HepG2 (cell line): ENCODE data around the gene MOGAT3. TPM values are rescaled to one million over a fixed set of nuclear protein-coding genes. Genes with fewer than 3 reads are reported as not detected.

ENCODE experiments used
- ATAC-seq: fragments of 200-7000 bp; cut with Tn5 transposase; 3 replicates; pipeline ENCODE4 v1.9.1; 2020; ENCODE audit warnings: mild to moderate bottlenecking, moderate library complexity
- BruUV-seq: library from RNA; stranded (reverse); fragments of 400-500 nt; replicated peaks from 2 replicates; lab custom pipeline; 2021; lab: Mats Ljungman, UMichigan
- CTCF ChIA-PET: fragments of 300-600 bp; formaldehyde crosslinking; extraction: SDS; loops from one replicate; lab custom pipeline; 2021; ENCODE audit warnings: low total read pairs, inconsistent platforms, low intra/inter-chr PET ratio; lab: Yijun Ruan, JAX
- POLR2A ChIA-PET: fragments of 350-600 bp; sonication (Branson Sonifier 250); formaldehyde crosslinking; loops from one replicate; lab custom pipeline; 2020; ENCODE audit warnings: antibody characterized with exemption, inconsistent platforms; lab: Yijun Ruan, JAX
- DNase-seq: peaks from one replicate; pipeline ENCODE4 v3.0.0-alpha.2; 2015; ENCODE audit warnings: low spot score
- FAIRE-seq: peaks from 3 replicates; lab custom pipeline; 2011; peaks lifted over from hg19 to GRCh38; lab: Jason Lieb, UNC
- H2AFZ ChIP-seq: one replicate; pipeline ENCODE4 v1.6.1; 2011; ENCODE audit warnings: low read length, inconsistent platforms
- H3K27ac ChIP-seq: fragments of 300-600 bp; 3 replicates; pipeline ENCODE4 v1.8.0; 2011; ENCODE audit warnings: mixed run types, mild to moderate bottlenecking, mixed read lengths, low read length, inconsistent platforms; ENCODE audit not compliant: insufficient read depth; ENCODE audit errors: extremely low read length
- H3K27me3 ChIP-seq, 2 experiments: fragments of 200-600 bp in 1 of 2; 2 replicates in 1 of 2; 3 replicates in 1 of 2; pipeline versions ENCODE4 v1.6.0 to v1.8.0; 2011; ENCODE audit warnings: low read length in 2 of 2, mild to moderate bottlenecking in 2 of 2, moderate library complexity in 2 of 2, inconsistent platforms in 1 of 2; ENCODE audit not compliant: insufficient read depth in 2 of 2, control insufficient read depth in 1 of 2
- H3K36me3 ChIP-seq, 2 experiments: fragments of 200-600 bp in 1 of 2; replicated peaks in 1 of 2; 2 replicates in 1 of 2; 3 replicates in 1 of 2; pipeline versions ENCODE4 v1.5.1 to v1.8.0; 2011; ENCODE audit warnings: low read length in 2 of 2, inconsistent platforms in 1 of 2; ENCODE audit not compliant: insufficient read depth in 2 of 2, control insufficient read depth in 1 of 2
- H3K4me1 ChIP-seq: 2 replicates; pipeline ENCODE4 v1.5.1; 2012; ENCODE audit warnings: low read length, inconsistent platforms; ENCODE audit not compliant: insufficient read depth
- H3K4me2 ChIP-seq: 2 replicates; pipeline ENCODE4 v1.6.0; 2011; ENCODE audit warnings: low read depth, low read length, inconsistent platforms
- H3K4me3 ChIP-seq, 3 experiments: fragments of 200-600 bp in 1 of 3; sonication (generic), shearing (Covaris generic) in 1 of 3; replicated peaks in 1 of 3; 2 replicates each; pipeline ENCODE4 v1.5.1; 2011 to 2016; ENCODE audit warnings: low read length in 3 of 3, inconsistent platforms in 2 of 3, low read depth in 2 of 3, mild to moderate bottlenecking in 2 of 3, control low read depth in 1 of 3, mixed read lengths in 1 of 3; ENCODE audit not compliant: insufficient read depth in 1 of 3
- H3K79me2 ChIP-seq: one replicate; pipeline ENCODE4 v1.6.1; 2011; ENCODE audit warnings: low read length, inconsistent platforms; ENCODE audit not compliant: insufficient read depth
- H3K9ac ChIP-seq: 2 replicates; pipeline ENCODE4 v1.6.0; 2011; ENCODE audit warnings: mild to moderate bottlenecking, low read depth, low read length, inconsistent platforms; ENCODE audit not compliant: insufficient read depth
- H3K9me3 ChIP-seq: 2 replicates; pipeline ENCODE4 v1.5.1; 2012; ENCODE audit warnings: mild to moderate bottlenecking, low read length
- H4K20me1 ChIP-seq: 2 replicates; pipeline ENCODE4 v1.6.0; 2011; ENCODE audit warnings: inconsistent platforms, mild to moderate bottlenecking, low read length, moderate library complexity; ENCODE audit not compliant: insufficient read depth
- ETV6 ChIP-seq: sonication (generic); formaldehyde crosslinking; conservative IDR thresholded peaks from 2 replicates; pipeline ENCODE4 v1.4.0; 2020; ENCODE audit warnings: missing genetic modification reagents
- FOSL2 ChIP-seq: sonication (generic); formaldehyde crosslinking; IDR thresholded peaks from 2 replicates; pipeline ENCODE4 v1.4.0; 2020; ENCODE audit warnings: missing genetic modification reagents
- JUNB ChIP-seq: sonication (generic); formaldehyde crosslinking; IDR thresholded peaks from 2 replicates; pipeline ENCODE4 v1.8.0; 2022; ENCODE audit warnings: missing genetic modification reagents, mild to moderate bottlenecking, borderline replicate concordance
- MIER3 ChIP-seq: IDR thresholded peaks from 2 replicates; pipeline ENCODE4 v1.6.1; 2016; ENCODE audit warnings: missing compliant biosample characterization, borderline replicate concordance
- RBAK ChIP-seq: sonication (generic); formaldehyde crosslinking; IDR thresholded peaks from 2 replicates; pipeline ENCODE4 v1.5.1; 2020; ENCODE audit warnings: mild to moderate bottlenecking, missing genetic modification reagents
- SALL2 ChIP-seq: sonication (generic); formaldehyde crosslinking; IDR thresholded peaks from 2 replicates; pipeline ENCODE4 v1.8.1; 2023; ENCODE audit warnings: mild to moderate bottlenecking, missing genetic modification reagents, inconsistent platforms
- ZNF207 ChIP-seq: fragments of 450-650 bp; IDR thresholded peaks from 2 replicates; pipeline ENCODE4 v1.6.1; 2016; ENCODE audit warnings: antibody characterized with exemption, borderline replicate concordance
- ZNF335 ChIP-seq: sonication (generic); formaldehyde crosslinking; IDR thresholded peaks from 2 replicates; pipeline ENCODE4 v1.4.0; 2020; ENCODE audit warnings: missing genetic modification reagents
- ZNF501 ChIP-seq: sonication (generic); formaldehyde crosslinking; IDR thresholded peaks from 2 replicates; pipeline ENCODE4 v1.5.1; 2020; ENCODE audit warnings: mild to moderate bottlenecking, moderate library complexity, missing genetic modification reagents
- ZNF572 ChIP-seq: sonication (generic); formaldehyde crosslinking; IDR thresholded peaks from 2 replicates; pipeline ENCODE4 v1.5.1; 2020; ENCODE audit warnings: mild to moderate bottlenecking, missing genetic modification reagents
- WGBS: methylation state at CpG from one replicate; pipeline ENCODE4 v1.1.6; 2017; ENCODE audit warnings: low lambda C conversion rate; 5-methylcytosine and 5-hydroxymethylcytosine counted together
- in situ Hi-C: cut with HindIII; loops from 2 replicates; pipeline ENCODE4 v1.10.0; 2017; ENCODE audit warnings: low pct_unique_long_range_greater_than_20kb; ENCODE audit not compliant: extremely low pct_ligation_motif_present
- intact Hi-C: fragments of 100-400 bp; cut with micrococcal nuclease; formaldehyde crosslinking; loops from one replicate; pipeline ENCODE4 v1.10.0; 2022; ENCODE audit not compliant: unreplicated experiment
- polyA plus RNA-seq, 8 experiments: library from polyadenylated mRNA; depleted of rRNA in 3 of 8; stranded (reverse) in 7 of 8; unstranded in 1 of 8; fragments of >200 nt; fragmentation: Illumina TruSeq in 4 of 8; extraction: Trizol in 4 of 8; gene quantifications; 2 replicates each; pipeline versions ENCODE4 v1.2.1 to v1.2.3, GENCODE V29; 2011 to 2016; ENCODE audit warnings: low read depth in 4 of 8, missing spikeins in 1 of 8, mixed read lengths in 1 of 8; ENCODE audit not compliant: insufficient read depth in 1 of 8
- total RNA-seq, 5 experiments: library from RNA; depleted of rRNA; stranded (reverse); fragments of >200 nt; fragmentation: Illumina TruSeq; extraction: Trizol; gene quantifications; 2 replicates each; pipeline ENCODE4 v1.2.3, GENCODE V29; 2016; ENCODE audit warnings: low read depth in 1 of 5
- TF ChIP-seq, protein P1 (sequence below): sonication (generic); formaldehyde crosslinking; IDR thresholded peaks from 2 replicates; pipeline ENCODE4 v1.5.0; 2020; ENCODE audit warnings: mild to moderate bottlenecking, missing genetic modification reagents
- TF ChIP-seq, protein P2 (sequence below): sonication (generic); formaldehyde crosslinking; IDR thresholded peaks from 2 replicates; pipeline ENCODE4 v1.4.0; 2020; ENCODE audit warnings: missing genetic modification reagents, borderline replicate concordance
- TF ChIP-seq, protein P3 (sequence below): sonication (generic); formaldehyde crosslinking; IDR thresholded peaks from 2 replicates; pipeline ENCODE4 v1.9.0; 2022; ENCODE audit warnings: missing genetic modification reagents, mild to moderate bottlenecking, borderline replicate concordance

Gene MOGAT3
- total and polyA plus RNA-seq, 2 of the 13 experiments (the other 11 are each of a cell fraction or from before 2014, with no cell fraction given), result 22.5 to 30.5 TPM

DNA sequence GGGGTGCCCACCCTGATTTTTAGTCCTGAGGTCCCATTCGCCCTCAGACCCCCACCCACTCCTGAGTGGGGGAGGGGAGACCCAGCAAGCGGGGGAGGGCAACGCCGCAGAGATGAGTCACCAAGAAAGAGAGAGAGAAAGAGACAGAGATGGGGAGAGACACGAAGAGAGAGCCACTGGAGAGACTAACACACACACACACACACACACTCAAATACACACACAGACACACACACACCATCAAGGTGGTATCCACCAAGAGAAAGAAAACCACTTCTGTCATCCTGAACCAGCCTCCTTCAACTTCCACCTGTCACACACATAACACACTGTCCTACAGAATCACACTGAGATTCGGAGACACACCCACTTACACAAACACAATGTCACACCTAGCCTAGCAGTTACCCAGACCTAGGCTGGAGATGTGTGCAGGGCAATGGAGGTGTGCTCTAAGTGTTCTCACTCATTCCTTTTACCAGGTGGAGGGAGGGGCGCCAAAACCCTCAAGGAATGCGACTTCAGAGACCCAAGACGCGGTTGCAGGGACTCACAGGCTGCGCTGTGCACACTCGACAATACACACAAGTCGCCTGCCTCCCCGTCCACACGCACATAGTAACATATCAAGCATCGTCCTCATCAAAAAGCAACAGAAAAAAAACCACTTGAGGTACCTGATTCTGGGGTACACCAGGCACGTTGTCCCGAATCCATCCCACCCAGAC, 31.6 kb downstream of the MOGAT3 start:
- BruUV-seq, result no TSS peak
- no peak for TF ChIP-seq SALL2
- TF ChIP-seq RBAK (CRISPR knock-in tag), result no peak
- TF ChIP-seq ETV6, result no peak
- no peak for TF ChIP-seq MIER3 (CRISPR knock-in tag)
- no peak for TF ChIP-seq ZNF572 (CRISPR knock-in tag)
- no peak for TF ChIP-seq ZNF335 (CRISPR knock-in tag)
- TF ChIP-seq, protein P1, sequence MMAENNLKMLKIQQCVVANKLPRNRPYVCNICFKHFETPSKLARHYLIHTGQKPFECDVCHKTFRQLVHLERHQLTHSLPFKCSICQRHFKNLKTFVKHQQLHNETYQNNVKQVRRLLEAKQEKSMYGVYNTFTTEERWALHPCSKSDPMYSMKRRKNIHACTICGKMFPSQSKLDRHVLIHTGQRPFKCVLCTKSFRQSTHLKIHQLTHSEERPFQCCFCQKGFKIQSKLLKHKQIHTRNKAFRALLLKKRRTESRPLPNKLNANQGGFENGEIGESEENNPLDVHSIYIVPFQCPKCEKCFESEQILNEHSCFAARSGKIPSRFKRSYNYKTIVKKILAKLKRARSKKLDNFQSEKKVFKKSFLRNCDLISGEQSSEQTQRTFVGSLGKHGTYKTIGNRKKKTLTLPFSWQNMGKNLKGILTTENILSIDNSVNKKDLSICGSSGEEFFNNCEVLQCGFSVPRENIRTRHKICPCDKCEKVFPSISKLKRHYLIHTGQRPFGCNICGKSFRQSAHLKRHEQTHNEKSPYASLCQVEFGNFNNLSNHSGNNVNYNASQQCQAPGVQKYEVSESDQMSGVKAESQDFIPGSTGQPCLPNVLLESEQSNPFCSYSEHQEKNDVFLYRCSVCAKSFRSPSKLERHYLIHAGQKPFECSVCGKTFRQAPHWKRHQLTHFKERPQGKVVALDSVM, result no peak
- TF ChIP-seq ZNF207, result no peak
- 0 out of 2 replicates have a peak, but pooled peaks have one; percentile 12 for TF ChIP-seq ZNF501 (CRISPR knock-in tag)
- 0 out of 2 replicates have a peak, but pooled peaks have one; percentile 2 for TF ChIP-seq FOSL2 (CRISPR knock-in tag)
- TF ChIP-seq, protein P2, sequence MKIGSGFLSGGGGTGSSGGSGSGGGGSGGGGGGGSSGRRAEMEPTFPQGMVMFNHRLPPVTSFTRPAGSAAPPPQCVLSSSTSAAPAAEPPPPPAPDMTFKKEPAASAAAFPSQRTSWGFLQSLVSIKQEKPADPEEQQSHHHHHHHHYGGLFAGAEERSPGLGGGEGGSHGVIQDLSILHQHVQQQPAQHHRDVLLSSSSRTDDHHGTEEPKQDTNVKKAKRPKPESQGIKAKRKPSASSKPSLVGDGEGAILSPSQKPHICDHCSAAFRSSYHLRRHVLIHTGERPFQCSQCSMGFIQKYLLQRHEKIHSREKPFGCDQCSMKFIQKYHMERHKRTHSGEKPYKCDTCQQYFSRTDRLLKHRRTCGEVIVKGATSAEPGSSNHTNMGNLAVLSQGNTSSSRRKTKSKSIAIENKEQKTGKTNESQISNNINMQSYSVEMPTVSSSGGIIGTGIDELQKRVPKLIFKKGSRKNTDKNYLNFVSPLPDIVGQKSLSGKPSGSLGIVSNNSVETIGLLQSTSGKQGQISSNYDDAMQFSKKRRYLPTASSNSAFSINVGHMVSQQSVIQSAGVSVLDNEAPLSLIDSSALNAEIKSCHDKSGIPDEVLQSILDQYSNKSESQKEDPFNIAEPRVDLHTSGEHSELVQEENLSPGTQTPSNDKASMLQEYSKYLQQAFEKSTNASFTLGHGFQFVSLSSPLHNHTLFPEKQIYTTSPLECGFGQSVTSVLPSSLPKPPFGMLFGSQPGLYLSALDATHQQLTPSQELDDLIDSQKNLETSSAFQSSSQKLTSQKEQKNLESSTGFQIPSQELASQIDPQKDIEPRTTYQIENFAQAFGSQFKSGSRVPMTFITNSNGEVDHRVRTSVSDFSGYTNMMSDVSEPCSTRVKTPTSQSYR (CRISPR knock-in tag), result peak; percentile 38; the same call in 1 of the 2 replicates
- TF ChIP-seq, protein P3, sequence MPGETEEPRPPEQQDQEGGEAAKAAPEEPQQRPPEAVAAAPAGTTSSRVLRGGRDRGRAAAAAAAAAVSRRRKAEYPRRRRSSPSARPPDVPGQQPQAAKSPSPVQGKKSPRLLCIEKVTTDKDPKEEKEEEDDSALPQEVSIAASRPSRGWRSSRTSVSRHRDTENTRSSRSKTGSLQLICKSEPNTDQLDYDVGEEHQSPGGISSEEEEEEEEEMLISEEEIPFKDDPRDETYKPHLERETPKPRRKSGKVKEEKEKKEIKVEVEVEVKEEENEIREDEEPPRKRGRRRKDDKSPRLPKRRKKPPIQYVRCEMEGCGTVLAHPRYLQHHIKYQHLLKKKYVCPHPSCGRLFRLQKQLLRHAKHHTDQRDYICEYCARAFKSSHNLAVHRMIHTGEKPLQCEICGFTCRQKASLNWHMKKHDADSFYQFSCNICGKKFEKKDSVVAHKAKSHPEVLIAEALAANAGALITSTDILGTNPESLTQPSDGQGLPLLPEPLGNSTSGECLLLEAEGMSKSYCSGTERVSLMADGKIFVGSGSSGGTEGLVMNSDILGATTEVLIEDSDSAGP (CRISPR knock-in tag), result 0 out of 2 replicates have a peak, but pooled peaks have one; percentile 4
- 0 out of 2 replicates have a peak, but pooled peaks have one; percentile 16 for TF ChIP-seq JUNB
- TF ChIP-seq, all 625 proteins: peak for 5
- Histone ChIP-seq H3K27ac (no peak overlapping the region), H3K4me1 (peaks cover 56% of the 10 kb centered on the region), H3K36me3 (no peaks in the 10 kb centered on the region), H3K9me3 (no peaks in the 10 kb centered on the region), H3K79me2 (no peaks in the 10 kb centered on the region), H3K4me2 (peak overlapping the region; percentile 36; the same call in 1 of the 2 replicates), H2AFZ (no peak overlapping the region), H3K27me3 (peaks cover 13 to 80% of the 10 kb centered on the region in 2 experiments), H3K4me3 (no peak overlapping the region), H3K9ac (no peak overlapping the region), H4K20me1 (peaks cover 9% of the 10 kb centered on the region; the same call in 1 of the 2 replicates)
- WGBS, result 8% methylated on average over 17 of the region's 18 CpGs
- CTCF ChIA-PET, result interaction anchor here (1.4 to 2.7 kb wide), 2 partner anchors 25 to 75 kb away, joined by 7 to 14 read pairs; no protein-coding TSS in a partner anchor
- FAIRE-seq (no peak), ATAC-seq (no peak), DNase-seq (no peak)
- intact Hi-C loops, result loop anchor here (2.0 kb wide), 1 partner anchor 24 kb away; no protein-coding TSS in a partner anchor
- in situ Hi-C loops, result no loop called here
- POLR2A ChIA-PET, result interaction anchor here (0.9 kb wide), 1 partner anchor 26 kb away, joined by 3 read pairs; no protein-coding TSS in a partner anchor
